Uterus (tissue), 4 donors: ENCODE results near the gene MAP4. TPM values are rescaled to one million over a fixed set of nuclear protein-coding genes. Genes with fewer than 3 reads are reported as not detected.
A peak's percentile ranks its signal among the peaks of the same experiment; 100 is the strongest.
"Not testable (repeated sequence)": the region's sequence is repeated elsewhere in the genome, so short reads cannot be mapped to it uniquely, and the experiment has no call there.

Experiments used
- DNase-seq, 2 donors: peaks; one replicate each; pipeline ENCODE4 v3.0.0-alpha.2; 2019 to 2020
- H3K27ac ChIP-seq, 2 donors: fragments of 200-600 bp; sonication (generic); 1 replicate in 1 of 2; 2 replicates in 1 of 2; pipeline ENCODE4 v1.5.1; 2016 to 2018
- H3K27me3 ChIP-seq, 2 donors: fragments of 200-600 bp; sonication (generic); one replicate each; pipeline ENCODE4 v1.5.1; 2018 to 2019; ENCODE audit warnings: control low read depth in 1 of 2
- H3K36me3 ChIP-seq, 2 donors: fragments of 200-600 bp; sonication (generic); one replicate each; pipeline ENCODE4 v1.5.1; 2019; ENCODE audit warnings: control low read depth in 1 of 2
- H3K4me1 ChIP-seq, 2 donors: fragments of 200-600 bp; sonication (generic); one replicate each; pipeline ENCODE4 v1.5.1; 2018 to 2019; ENCODE audit warnings: control low read depth in 1 of 2
- H3K4me3 ChIP-seq, 2 donors: fragments of 200-600 bp; sonication (generic); 1 replicate in 1 of 2; 2 replicates in 1 of 2; pipeline ENCODE4 v1.5.1; 2018 to 2019; ENCODE audit warnings: mild to moderate bottlenecking in 1 of 2
- H3K9me3 ChIP-seq, 2 donors: fragments of 200-600 bp; sonication (generic); one replicate each; pipeline ENCODE4 v1.5.1; 2019; ENCODE audit warnings: control low read depth in 1 of 2
- CTCF ChIP-seq, 4 experiments: fragments of 200-600 bp in 2 of 4; fragments of 450-650 bp in 2 of 4; sonication (generic) in 2 of 4; IDR thresholded peaks; one replicate each; pipeline ENCODE4 v1.5.1; 2016 to 2019; ENCODE audit warnings: antibody characterized with exemption in 4 of 4, mild to moderate bottlenecking in 2 of 4, moderate library complexity in 1 of 4
- POLR2A ChIP-seq, 2 donors: fragments of 450-650 bp; IDR thresholded peaks; one replicate each; pipeline ENCODE4 v1.6.1; 2016; ENCODE audit warnings: antibody characterized with exemption in 2 of 2, mild to moderate bottlenecking in 1 of 2, moderate library complexity in 1 of 2
- intact Hi-C: fragments of 100-400 bp; cut with DNase I; formaldehyde crosslinking; loops from one replicate; pipeline ENCODE4 v1.15.1; 2023; ENCODE audit warnings: low total_unique reads
- total RNA-seq, 4 donors: library from RNA; depleted of rRNA in 3 of 4; stranded (reverse); fragments of >200 nt in 3 of 4; gene quantifications; one replicate each; pipeline versions ENCODE4 v1.1.0 to v1.2.4, GENCODE V29; 2014 to 2023
- donor health status: DM: yes; HTN: yes; CAD: no.

Gene MAP4
- 100 to 1,000 TPM in 1 of 4 donors, 10 to 100 TPM in 3; 51.5 to 264 (median 79.7) TPM for total RNA-seq

GRCh38 chr3:48016301-48016973 lies at the start of gene MAP4:
Gene MAP4 (minus strand): TSS chr3:48016416. CDS start chr3:47998860, 17,556 bp downstream.
- Histone ChIP-seq H3K36me3 (no peaks in the 10 kb centered on the region), H3K9me3 (no peaks in the 10 kb centered on the region), H3K4me1 (peaks cover 4 to 20% of the 10 kb centered on the region in 2 donors), H3K27me3 (no peaks in the 10 kb centered on the region), H3K4me3 (no peak within 1 kb of the TSS), H3K27ac (peak within 1 kb of the TSS; percentile 19 to 49)
- DNase-seq: no peak
- intact Hi-C loops: no loop called here
- no peak for TF ChIP-seq CTCF (IDR thresholded peaks at IDR 0.05)
- no peak for TF ChIP-seq POLR2A (IDR thresholded peaks at IDR 0.05)

- Histone ChIP-seq H3K4me1 (no peaks in the 10 kb centered on the region), H3K27ac (no peak overlapping the region)
- TF ChIP-seq CTCF (IDR thresholded peaks at IDR 0.05): no peak
- no peak for TF ChIP-seq POLR2A (IDR thresholded peaks at IDR 0.05)
Observed at GRCh38 chr3:48065035-48065434, 48.8 kb upstream of the MAP4 start.

GRCh38 chr3:48064292-48064829 lies 48.1 kb upstream of the MAP4 start:
- Histone ChIP-seq H3K27ac (no peak overlapping the region), H3K36me3 (no peaks in the 10 kb centered on the region), H3K9me3 (no peaks in the 10 kb centered on the region), H3K4me3 (no peak overlapping the region), H3K27me3 (no peaks in the 10 kb centered on the region), H3K4me1 (no peaks in the 10 kb centered on the region)
- intact Hi-C loops: no loop called here
- DNase-seq: no peak
- TF ChIP-seq POLR2A (IDR thresholded peaks at IDR 0.05) (no peak), CTCF (IDR thresholded peaks at IDR 0.05) (no peak)

More at GRCh38 chr3:48065035-48065434, 48.8 kb upstream of the MAP4 start:
- Histone ChIP-seq H3K36me3 (no peaks in the 10 kb centered on the region), H3K4me3 (no peak overlapping the region), H3K27me3 (no peaks in the 10 kb centered on the region), H3K9me3 (no peaks in the 10 kb centered on the region)
- no peak for DNase-seq
- intact Hi-C loops: no loop called here

GRCh38 chr3:48061586-48061985 lies 45.4 kb upstream of the MAP4 start:
- H3K9me3 ChIP-seq, H3K4me3 ChIP-seq, H3K36me3 ChIP-seq, H3K27me3 ChIP-seq, H3K27ac ChIP-seq, intact Hi-C loops, DNase-seq: not testable (repeated sequence)
- H3K4me1 ChIP-seq: peaks cover 5 to 10% of the 10 kb centered on the region in 2 donors

GRCh38 chr3:48058091-48058490 lies 41.9 kb upstream of the MAP4 start:
- no peak for DNase-seq
- TF ChIP-seq CTCF (IDR thresholded peaks at IDR 0.05) (no peak), POLR2A (IDR thresholded peaks at IDR 0.05) (no peak)
- H3K4me3 ChIP-seq: no peak overlapping the region
- no peaks in the 10 kb centered on the region for H3K36me3 ChIP-seq
- no peaks in the 10 kb centered on the region for H3K27me3 ChIP-seq
- intact Hi-C loops: no loop called here
- H3K4me1 ChIP-seq: peaks cover 5 to 10% of the 10 kb centered on the region in 2 donors
- H3K9me3 ChIP-seq: no peaks in the 10 kb centered on the region
- peak overlapping the region; percentile 20 to 55 for H3K27ac ChIP-seq
